ENCODE results near the gene MYH14. TPM values are rescaled to one million over a fixed set of nuclear protein-coding genes. Genes with fewer than 3 reads are reported as not detected.

Gene MYH14
- total and polyA plus RNA-seq, 10 of the 15 experiments (the other 5 are each of a cell fraction or from before 2014, with no cell fraction given), result 0.06 to 0.69 (median 0.15) TPM; not detected in 4

DNA sequence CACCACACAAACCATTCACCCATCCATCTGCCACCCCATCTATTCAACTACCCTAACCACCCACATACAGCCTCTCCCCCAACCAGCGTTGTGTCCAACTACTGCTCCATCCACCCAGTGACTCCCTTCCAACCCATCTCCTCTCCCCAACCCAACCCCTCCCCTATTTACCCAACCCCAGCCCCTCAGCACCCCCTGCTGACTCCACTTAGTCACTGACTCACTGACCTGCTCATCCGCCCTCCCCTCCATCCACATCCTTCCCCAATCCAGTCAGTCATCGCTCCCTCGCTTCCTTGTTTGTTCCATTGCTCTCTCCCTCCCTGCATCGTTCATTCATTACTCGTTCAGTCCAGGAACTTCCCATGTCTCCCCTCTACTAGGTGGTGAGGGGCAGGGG, 86.6 kb downstream of the MYH14 start:
- Histone ChIP-seq H4K20me1 (ENCODE audit: control insufficient read depth, insufficient read depth) (no peaks in the 10 kb centered on the region), H3K4me1 (ENCODE audit: control insufficient read depth, insufficient read depth, low read length) (no peaks in the 10 kb centered on the region), H3K9me3 (replicated peaks; ENCODE audit: control insufficient read depth, insufficient read depth, low read length) (peaks cover 4% of the 10 kb centered on the region; the same call in 2 of the 3 replicates), H3K27me3 (replicated peaks in 1 of 2; ENCODE audit: control insufficient read depth in 2 of 2, insufficient read depth in 2 of 2, low read length in 1 of 2) (no peaks in the 10 kb centered on the region), H3K4me3 (no peak overlapping the region), H2AFZ (ENCODE audit: control insufficient read depth, low read depth, low read length) (no peak overlapping the region), H3K4me2 (ENCODE audit: control insufficient read depth, insufficient read depth) (no peak overlapping the region), H3K79me2 (ENCODE audit: control insufficient read depth, insufficient read depth, low read length) (no peaks in the 10 kb centered on the region), H3K36me3 (ENCODE audit: control insufficient read depth in 2 of 2, insufficient read depth in 2 of 2, low read length in 1 of 2) (no peaks in the 10 kb centered on the region), H3K9ac (ENCODE audit: control insufficient read depth, insufficient read depth, low read length) (no peak overlapping the region), H3K27ac (ENCODE audit: control insufficient read depth, insufficient read depth) (no peak overlapping the region)
- ChIA-PET SMC1A (ENCODE audit: uncharacterized antibody, unreplicated experiment) (no interaction called here), CTCF (no interaction called here), POLR2A (no interaction called here), RAD21 (ENCODE audit: unreplicated experiment) (no interaction called here)
- FAIRE-seq, result no peak
- TF ChIP-seq NFYA (IDR thresholded peaks at IDR 0.05; ENCODE audit: borderline replicate concordance, low read depth, low read length) (no peak), TCF12 (IDR thresholded peaks at IDR 0.05; ENCODE audit: low read depth, low read length) (no peak), CHD4 (IDR thresholded peaks at IDR 0.05) (no peak), RELA (IDR thresholded peaks at IDR 0.05; ENCODE audit: borderline replicate concordance, partially characterized antibody) (no peak), HDAC2 (IDR thresholded peaks at IDR 0.05) (no peak), BRCA1 (IDR thresholded peaks at IDR 0.05; ENCODE audit: low read depth, low read length) (no peak), MEF2A (IDR thresholded peaks at IDR 0.05; ENCODE audit: insufficient read depth, low read depth, low read length) (no peak)
- TF ChIP-seq, protein P1, sequence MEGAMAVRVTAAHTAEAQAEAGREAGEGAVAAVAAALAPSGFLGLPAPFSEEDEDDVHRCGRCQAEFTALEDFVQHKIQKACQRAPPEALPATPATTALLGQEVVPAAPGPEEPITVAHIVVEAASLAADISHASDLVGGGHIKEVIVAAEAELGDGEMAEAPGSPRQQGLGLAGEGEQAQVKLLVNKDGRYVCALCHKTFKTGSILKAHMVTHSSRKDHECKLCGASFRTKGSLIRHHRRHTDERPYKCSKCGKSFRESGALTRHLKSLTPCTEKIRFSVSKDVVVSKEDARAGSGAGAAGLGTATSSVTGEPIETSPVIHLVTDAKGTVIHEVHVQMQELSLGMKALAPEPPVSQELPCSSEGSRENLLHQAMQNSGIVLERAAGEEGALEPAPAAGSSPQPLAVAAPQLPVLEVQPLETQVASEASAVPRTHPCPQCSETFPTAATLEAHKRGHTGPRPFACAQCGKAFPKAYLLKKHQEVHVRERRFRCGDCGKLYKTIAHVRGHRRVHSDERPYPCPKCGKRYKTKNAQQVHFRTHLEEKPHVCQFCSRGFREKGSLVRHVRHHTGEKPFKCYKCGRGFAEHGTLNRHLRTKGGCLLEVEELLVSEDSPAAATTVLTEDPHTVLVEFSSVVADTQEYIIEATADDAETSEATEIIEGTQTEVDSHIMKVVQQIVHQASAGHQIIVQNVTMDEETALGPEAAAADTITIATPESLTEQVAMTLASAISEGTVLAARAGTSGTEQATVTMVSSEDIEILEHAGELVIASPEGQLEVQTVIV (IDR thresholded peaks at IDR 0.05; ENCODE audit: borderline replicate concordance, partially characterized antibody), result no peak
- TF ChIP-seq, protein P2, sequence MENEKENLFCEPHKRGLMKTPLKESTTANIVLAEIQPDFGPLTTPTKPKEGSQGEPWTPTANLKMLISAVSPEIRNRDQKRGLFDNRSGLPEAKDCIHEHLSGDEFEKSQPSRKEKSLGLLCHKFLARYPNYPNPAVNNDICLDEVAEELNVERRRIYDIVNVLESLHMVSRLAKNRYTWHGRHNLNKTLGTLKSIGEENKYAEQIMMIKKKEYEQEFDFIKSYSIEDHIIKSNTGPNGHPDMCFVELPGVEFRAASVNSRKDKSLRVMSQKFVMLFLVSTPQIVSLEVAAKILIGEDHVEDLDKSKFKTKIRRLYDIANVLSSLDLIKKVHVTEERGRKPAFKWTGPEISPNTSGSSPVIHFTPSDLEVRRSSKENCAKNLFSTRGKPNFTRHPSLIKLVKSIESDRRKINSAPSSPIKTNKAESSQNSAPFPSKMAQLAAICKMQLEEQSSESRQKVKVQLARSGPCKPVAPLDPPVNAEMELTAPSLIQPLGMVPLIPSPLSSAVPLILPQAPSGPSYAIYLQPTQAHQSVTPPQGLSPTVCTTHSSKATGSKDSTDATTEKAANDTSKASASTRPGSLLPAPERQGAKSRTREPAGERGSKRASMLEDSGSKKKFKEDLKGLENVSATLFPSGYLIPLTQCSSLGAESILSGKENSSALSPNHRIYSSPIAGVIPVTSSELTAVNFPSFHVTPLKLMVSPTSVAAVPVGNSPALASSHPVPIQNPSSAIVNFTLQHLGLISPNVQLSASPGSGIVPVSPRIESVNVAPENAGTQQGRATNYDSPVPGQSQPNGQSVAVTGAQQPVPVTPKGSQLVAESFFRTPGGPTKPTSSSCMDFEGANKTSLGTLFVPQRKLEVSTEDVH (IDR thresholded peaks at IDR 0.05; ENCODE audit: low read depth, partially characterized antibody), result no peak
- 18% methylated on average over 6 of the region's 6 CpGs for WGBS (ENCODE audit: insufficient coverage, insufficient replicate concordance, low lambda C conversion rate, missing lambda C conversion rate)
- no TSS peak for BruUV-seq (replicated peaks)
- intact Hi-C loops (cut with micrococcal nuclease; ENCODE audit: unreplicated experiment), result no loop called here
- DNase-seq (ENCODE audit: low read depth, low spot score), result no peak
- no peak for ATAC-seq
- in situ Hi-C loops (cut with MboI), result no loop called here

Data from GM12878 (cell line).